ENCODE data around the gene PROCR. TPM values are rescaled to one million over a fixed set of nuclear protein-coding genes. Genes with fewer than 3 reads are reported as not detected.
A peak's percentile ranks its signal among the peaks of the same experiment; 100 is the strongest.
"Not testable (repeated sequence)": the region's sequence is repeated elsewhere in the genome, so short reads cannot be mapped to it uniquely, and the experiment has no call there.

PROCR gene
- total RNA-seq, 1 experiment from 2014 or later, result 55.7 TPM

DNA sequence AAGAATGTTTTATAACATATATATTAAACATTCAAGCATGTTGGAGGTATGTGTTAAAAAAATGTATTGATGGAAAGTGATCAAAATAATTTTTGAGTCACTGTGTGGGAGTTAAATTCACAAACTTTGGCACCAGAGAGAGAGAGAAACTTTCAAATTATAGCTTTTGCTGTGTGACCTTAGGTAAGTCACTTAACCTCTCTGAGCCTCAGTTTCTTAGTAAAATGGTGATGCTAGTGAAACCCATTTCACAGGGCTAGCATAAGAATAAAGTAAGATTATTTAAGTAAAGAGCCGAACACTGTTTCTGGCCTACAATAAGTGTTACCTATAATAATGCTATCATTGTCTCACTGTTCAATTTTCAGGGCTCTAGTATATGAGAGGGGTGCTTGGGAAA lies 4.1 kb upstream of the PROCR start:
- Histone ChIP-seq H4K20me1 (ENCODE audit: low read length) (no peaks in the 10 kb centered on the region), H3K27me3 (ENCODE audit: low read length) (no peaks in the 10 kb centered on the region), H2AFZ (ENCODE audit: low read length) (no peak overlapping the region), H3K4me1 (ENCODE audit: insufficient read depth, low read length) (peaks cover 15% of the 10 kb centered on the region), H3K9me3 (ENCODE audit: low read length) (no peaks in the 10 kb centered on the region), H3K79me2 (ENCODE audit: low read length) (no peaks in the 10 kb centered on the region), H3K4me2 (ENCODE audit: low read length) (no peak overlapping the region), H3K9me2 (replicated peaks; ENCODE audit: low read length) (no peaks in the 10 kb centered on the region), H3K36me3 (ENCODE audit: low read depth, low read length) (no peaks in the 10 kb centered on the region), H3F3A (ENCODE audit: low read length, unreplicated experiment) (no peaks in the 10 kb centered on the region), H3K9ac (ENCODE audit: low read length) (no peak overlapping the region), H3K4me3 (ENCODE audit: low read length) (no peak overlapping the region), H3K27ac (ENCODE audit: low read length) (no peak overlapping the region)
- CTCF ChIA-PET, result no interaction called here
- ATAC-seq (no peak), DNase-seq (no peak)
- POLR2A ChIA-PET (ENCODE audit: unreplicated experiment), result no interaction called here
- TF ChIP-seq, protein P1, sequence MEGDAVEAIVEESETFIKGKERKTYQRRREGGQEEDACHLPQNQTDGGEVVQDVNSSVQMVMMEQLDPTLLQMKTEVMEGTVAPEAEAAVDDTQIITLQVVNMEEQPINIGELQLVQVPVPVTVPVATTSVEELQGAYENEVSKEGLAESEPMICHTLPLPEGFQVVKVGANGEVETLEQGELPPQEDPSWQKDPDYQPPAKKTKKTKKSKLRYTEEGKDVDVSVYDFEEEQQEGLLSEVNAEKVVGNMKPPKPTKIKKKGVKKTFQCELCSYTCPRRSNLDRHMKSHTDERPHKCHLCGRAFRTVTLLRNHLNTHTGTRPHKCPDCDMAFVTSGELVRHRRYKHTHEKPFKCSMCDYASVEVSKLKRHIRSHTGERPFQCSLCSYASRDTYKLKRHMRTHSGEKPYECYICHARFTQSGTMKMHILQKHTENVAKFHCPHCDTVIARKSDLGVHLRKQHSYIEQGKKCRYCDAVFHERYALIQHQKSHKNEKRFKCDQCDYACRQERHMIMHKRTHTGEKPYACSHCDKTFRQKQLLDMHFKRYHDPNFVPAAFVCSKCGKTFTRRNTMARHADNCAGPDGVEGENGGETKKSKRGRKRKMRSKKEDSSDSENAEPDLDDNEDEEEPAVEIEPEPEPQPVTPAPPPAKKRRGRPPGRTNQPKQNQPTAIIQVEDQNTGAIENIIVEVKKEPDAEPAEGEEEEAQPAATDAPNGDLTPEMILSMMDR (conservative IDR thresholded peaks at IDR 0.05; ENCODE audit: low read depth, low read length), result no peak
- no peak for TF ChIP-seq EZH2phosphoT487 (IDR thresholded peaks at IDR 0.05; ENCODE audit: borderline replicate concordance, low read length)
- no peak for TF ChIP-seq EZH2 (IDR thresholded peaks at IDR 0.05; ENCODE audit: low read length, unreplicated experiment)
- intact Hi-C loops (cut with micrococcal nuclease), result no loop called here
- no TSS peak for BruUV-seq (replicated peaks)

DNA sequence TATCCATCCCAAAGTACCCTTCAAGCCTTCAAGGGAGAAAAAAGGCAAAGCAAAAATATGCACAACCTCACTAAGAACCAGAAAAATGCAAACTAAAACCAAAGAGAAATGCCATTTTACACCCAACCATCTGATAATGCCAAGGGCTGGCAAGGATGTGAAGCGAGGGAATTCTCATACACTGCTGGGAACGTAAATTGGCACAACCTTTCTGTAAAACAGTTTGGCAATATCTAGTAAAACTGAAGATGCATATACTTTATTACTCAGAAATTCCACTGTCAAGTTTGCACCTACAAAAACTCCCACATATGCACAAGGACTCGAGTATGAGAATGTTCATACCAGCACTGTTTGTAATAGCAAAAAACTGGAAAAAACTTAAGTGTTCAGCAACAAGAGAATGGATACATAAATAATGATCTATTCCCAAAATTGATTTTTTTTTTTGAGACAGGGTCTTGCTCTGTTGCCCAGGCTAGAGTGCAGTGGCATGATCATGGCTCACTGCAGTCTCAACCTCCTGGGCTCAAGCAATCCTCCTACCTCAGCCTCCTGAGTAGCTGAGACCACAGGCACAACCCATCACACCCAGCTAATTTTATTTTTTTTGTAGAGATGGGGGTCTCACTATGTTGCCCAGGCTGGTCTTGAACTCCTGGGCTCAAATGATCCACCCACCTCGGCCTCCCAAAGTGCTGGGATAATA lies 3.0 kb upstream of the PROCR start:
- H2AFZ ChIP-seq (ENCODE audit: low read length); H3K4me2 ChIP-seq (ENCODE audit: low read length); intact Hi-C loops (cut with micrococcal nuclease); CTCF ChIA-PET; H3K9me3 ChIP-seq (ENCODE audit: low read length); H3K36me3 ChIP-seq (ENCODE audit: low read depth, low read length); H3K9me2 ChIP-seq (replicated peaks; ENCODE audit: low read length); DNase-seq; H3F3A ChIP-seq (ENCODE audit: low read length, unreplicated experiment); ATAC-seq; H3K27me3 ChIP-seq (ENCODE audit: low read length); H3K4me3 ChIP-seq (ENCODE audit: low read length); POLR2A ChIA-PET (ENCODE audit: unreplicated experiment); H3K9ac ChIP-seq (ENCODE audit: low read length); H3K79me2 ChIP-seq (ENCODE audit: low read length); BruUV-seq (replicated peaks); H4K20me1 ChIP-seq (ENCODE audit: low read length); H3K27ac ChIP-seq (ENCODE audit: low read length): not testable (repeated sequence)
- peaks cover 19% of the 10 kb centered on the region for H3K4me1 ChIP-seq (ENCODE audit: insufficient read depth, low read length)

DNA sequence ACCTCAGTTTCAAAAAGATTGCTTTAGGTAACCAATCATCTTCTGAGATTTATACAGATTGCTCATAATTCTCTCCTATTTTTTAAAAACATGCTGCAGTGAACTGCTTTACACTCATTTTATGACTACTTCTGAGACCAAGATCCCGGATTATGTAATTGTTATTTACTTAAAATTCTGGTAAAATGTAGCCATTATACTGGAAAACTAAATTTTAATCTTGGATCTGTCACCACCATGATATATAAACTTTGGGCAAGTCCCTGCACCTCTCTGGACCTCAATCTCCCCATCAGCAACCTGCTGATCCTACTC lies 477 bp upstream of the PROCR start:
- POLR2A ChIA-PET (ENCODE audit: unreplicated experiment), result no interaction called here
- Histone ChIP-seq H4K20me1 (ENCODE audit: low read length) (no peaks in the 10 kb centered on the region), H3K4me3 (ENCODE audit: low read length) (peak overlapping the region; percentile 72; the same call in 1 of the 2 replicates), H3K9me2 (replicated peaks; ENCODE audit: low read length) (no peaks in the 10 kb centered on the region), H3K4me2 (ENCODE audit: low read length) (peak overlapping the region; percentile 89), H2AFZ (ENCODE audit: low read length) (peak overlapping the region; percentile 42; the same call in 1 of the 2 replicates), H3K27me3 (ENCODE audit: low read length) (no peaks in the 10 kb centered on the region), H3K27ac (ENCODE audit: low read length) (no peak overlapping the region), H3K36me3 (ENCODE audit: low read depth, low read length) (no peaks in the 10 kb centered on the region), H3F3A (ENCODE audit: low read length, unreplicated experiment) (no peaks in the 10 kb centered on the region), H3K4me1 (ENCODE audit: insufficient read depth, low read length) (peaks cover 19% of the 10 kb centered on the region), H3K9me3 (ENCODE audit: low read length) (no peaks in the 10 kb centered on the region), H3K9ac (ENCODE audit: low read length) (no peak overlapping the region), H3K79me2 (ENCODE audit: low read length) (no peaks in the 10 kb centered on the region)
- ATAC-seq (no peak), DNase-seq (no peak)
- CTCF ChIA-PET, result no interaction called here
- TF ChIP-seq, protein P1 (conservative IDR thresholded peaks at IDR 0.05; ENCODE audit: low read depth, low read length), result no peak
- TF ChIP-seq EZH2phosphoT487 (IDR thresholded peaks at IDR 0.05; ENCODE audit: borderline replicate concordance, low read length), result no peak
- TF ChIP-seq EZH2 (IDR thresholded peaks at IDR 0.05; ENCODE audit: low read length, unreplicated experiment), result no peak
- no TSS peak for BruUV-seq (replicated peaks)
- intact Hi-C loops (cut with micrococcal nuclease), result loop anchor here (1.0 kb wide), 1 partner anchor 24 kb away; the partner anchor contains the start of gene EDEM2
